WTC11 (cell line): Measurements from ENCODE around the gene NET1.

Experiments
- ATF3 ChIP-seq: sonication (generic); formaldehyde crosslinking; conservative IDR thresholded peaks from 2 replicates; pipeline ENCODE4 v1.8.1; 2022; ENCODE audit warnings: mild to moderate bottlenecking, missing genetic modification reagents
- IRF2 ChIP-seq: sonication (generic); formaldehyde crosslinking; IDR thresholded peaks from 2 replicates; pipeline ENCODE4 v1.8.0; 2022; ENCODE audit warnings: low read depth, missing genetic modification reagents, borderline replicate concordance
- ZNF121 ChIP-seq: sonication (generic); formaldehyde crosslinking; IDR thresholded peaks from 2 replicates; pipeline ENCODE4 v1.8.0; 2023; ENCODE audit warnings: missing genetic modification reagents
- TF ChIP-seq, protein P1 (sequence below): fragments of 200-600 bp; IDR thresholded peaks from 2 replicates; pipeline ENCODE4 v1.8.0; 2022; ENCODE audit warnings: antibody characterized with exemption
- TF ChIP-seq, protein P2 (sequence below): sonication (generic); formaldehyde crosslinking; IDR thresholded peaks from 2 replicates; pipeline ENCODE4 v1.8.0; 2022; ENCODE audit warnings: mild to moderate bottlenecking, missing genetic modification reagents

DNA sequence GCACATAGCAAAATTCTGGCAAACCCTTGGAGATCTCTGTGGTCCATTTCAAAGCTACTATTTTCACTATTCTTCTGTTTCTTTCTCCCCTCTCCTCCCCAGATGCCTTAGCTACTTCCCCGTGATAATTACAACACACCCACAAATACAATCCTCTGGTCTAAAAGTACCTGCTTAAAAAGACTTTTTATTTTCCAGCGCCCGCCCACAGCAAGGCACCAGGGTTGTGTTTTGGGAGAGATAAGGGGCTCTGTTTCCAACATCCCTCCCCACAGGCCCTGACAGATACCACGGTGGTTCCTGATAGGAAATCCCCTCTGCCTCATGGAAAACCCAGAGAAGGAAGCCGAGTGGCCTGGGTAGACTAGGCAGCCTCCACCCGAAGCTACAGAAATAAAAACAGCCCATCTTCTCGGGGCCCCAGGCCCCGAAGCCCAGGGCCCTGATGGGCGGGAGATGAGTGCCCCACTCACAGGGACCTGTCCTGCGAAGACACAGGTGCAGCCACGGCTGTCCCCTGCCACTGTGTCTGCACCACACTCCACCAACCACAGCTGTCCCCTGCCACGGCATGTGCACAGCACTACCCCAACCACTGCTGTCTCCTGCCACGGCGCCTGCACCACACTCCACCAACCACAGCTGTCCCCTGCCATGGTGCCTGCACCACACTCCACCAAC is 67.3 kb downstream of the NET1 start:
- TF ChIP-seq, protein P1, sequence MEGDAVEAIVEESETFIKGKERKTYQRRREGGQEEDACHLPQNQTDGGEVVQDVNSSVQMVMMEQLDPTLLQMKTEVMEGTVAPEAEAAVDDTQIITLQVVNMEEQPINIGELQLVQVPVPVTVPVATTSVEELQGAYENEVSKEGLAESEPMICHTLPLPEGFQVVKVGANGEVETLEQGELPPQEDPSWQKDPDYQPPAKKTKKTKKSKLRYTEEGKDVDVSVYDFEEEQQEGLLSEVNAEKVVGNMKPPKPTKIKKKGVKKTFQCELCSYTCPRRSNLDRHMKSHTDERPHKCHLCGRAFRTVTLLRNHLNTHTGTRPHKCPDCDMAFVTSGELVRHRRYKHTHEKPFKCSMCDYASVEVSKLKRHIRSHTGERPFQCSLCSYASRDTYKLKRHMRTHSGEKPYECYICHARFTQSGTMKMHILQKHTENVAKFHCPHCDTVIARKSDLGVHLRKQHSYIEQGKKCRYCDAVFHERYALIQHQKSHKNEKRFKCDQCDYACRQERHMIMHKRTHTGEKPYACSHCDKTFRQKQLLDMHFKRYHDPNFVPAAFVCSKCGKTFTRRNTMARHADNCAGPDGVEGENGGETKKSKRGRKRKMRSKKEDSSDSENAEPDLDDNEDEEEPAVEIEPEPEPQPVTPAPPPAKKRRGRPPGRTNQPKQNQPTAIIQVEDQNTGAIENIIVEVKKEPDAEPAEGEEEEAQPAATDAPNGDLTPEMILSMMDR, result no peak
- no peak for TF ChIP-seq ZNF121 (CRISPR knock-in tag)
- TF ChIP-seq, protein P2, sequence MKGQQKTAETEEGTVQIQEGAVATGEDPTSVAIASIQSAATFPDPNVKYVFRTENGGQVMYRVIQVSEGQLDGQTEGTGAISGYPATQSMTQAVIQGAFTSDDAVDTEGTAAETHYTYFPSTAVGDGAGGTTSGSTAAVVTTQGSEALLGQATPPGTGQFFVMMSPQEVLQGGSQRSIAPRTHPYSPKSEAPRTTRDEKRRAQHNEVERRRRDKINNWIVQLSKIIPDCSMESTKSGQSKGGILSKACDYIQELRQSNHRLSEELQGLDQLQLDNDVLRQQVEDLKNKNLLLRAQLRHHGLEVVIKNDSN (CRISPR knock-in tag), result no peak
- no peak for TF ChIP-seq IRF2 (CRISPR knock-in tag)
- TF ChIP-seq ATF3 (CRISPR knock-in tag), result no peak
